ENCODE measurements around the gene MLLT10.

GRCh38 chr10:21535494-21535965 is 1.5 kb downstream of the MLLT10 start:
- TF ChIP-seq CTCF (conservative IDR thresholded peaks at IDR 0.05) = no peak
- TF ChIP-seq EZH2 (IDR thresholded peaks at IDR 0.05; ENCODE audit: low read depth) = no peak

Data from PC-9 (cell line).